ENCODE measurements around the gene PEX16. TPM values are rescaled to one million over a fixed set of nuclear protein-coding genes. Genes with fewer than 3 reads are reported as not detected.
"Not testable (repeated sequence)": the region's sequence is repeated elsewhere in the genome, so short reads cannot be mapped to it uniquely, and the experiment has no call there.

PEX16 gene
- total RNA-seq, 1 donor from 2014 or later, result 37.4 TPM

DNA sequence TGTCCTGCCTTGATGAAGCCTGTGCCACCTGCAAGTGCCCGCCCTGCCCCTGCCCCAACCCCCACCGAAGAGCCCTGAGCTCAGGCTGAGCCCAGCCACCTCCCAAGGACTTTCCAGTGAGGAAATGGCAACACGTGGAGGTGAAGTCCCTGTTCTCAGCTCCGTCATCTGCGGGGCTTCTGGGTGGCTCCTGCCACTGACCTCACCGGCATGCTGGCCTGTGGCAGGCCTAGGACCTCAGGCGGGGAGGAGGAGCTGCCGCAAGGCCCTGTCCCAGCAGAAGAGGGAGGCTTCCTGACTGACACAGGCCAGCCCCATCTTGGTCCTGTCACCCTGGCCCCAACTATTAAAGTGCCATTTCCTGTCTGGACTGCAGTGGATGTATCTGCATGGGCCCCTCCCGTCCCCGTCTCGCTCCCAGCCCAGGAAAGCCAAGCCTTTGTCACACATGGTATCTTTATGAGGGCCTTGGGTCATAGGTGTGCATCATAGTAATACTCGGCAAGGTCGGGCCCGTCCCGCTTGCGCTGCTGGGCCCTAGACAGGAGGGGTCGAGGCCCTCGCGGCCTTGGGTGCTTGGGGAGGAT lies 11.5 kb downstream of the PEX16 start:
- Histone ChIP-seq H3K4me3 (ENCODE audit: low read depth, low read length) (no peak overlapping the region), H3K27me3 (ENCODE audit: control insufficient read depth, insufficient read depth, low read length) (no peaks in the 10 kb centered on the region), H3K36me3 (ENCODE audit: control insufficient read depth, insufficient read depth, low read length) (no peaks in the 10 kb centered on the region)
- no peak for TF ChIP-seq CTCF (IDR thresholded peaks at IDR 0.05; ENCODE audit: insufficient read depth, low read length, poor library complexity, severe bottlenecking)
- DNase-seq (ENCODE audit: low read depth), result no peak

GRCh38 chr11:45905576-45905975 lies 12.1 kb downstream of the PEX16 start:
- DNase-seq (ENCODE audit: low read depth), result not testable (repeated sequence)

GRCh38 chr11:45905095-45905494 lies 12.6 kb downstream of the PEX16 start:
- Histone ChIP-seq H3K36me3 (ENCODE audit: control insufficient read depth, insufficient read depth, low read length) (no peaks in the 10 kb centered on the region), H3K27me3 (ENCODE audit: control insufficient read depth, insufficient read depth, low read length) (peaks cover 4% of the 10 kb centered on the region), H3K4me3 (ENCODE audit: low read depth, low read length) (no peak overlapping the region)
- TF ChIP-seq CTCF (IDR thresholded peaks at IDR 0.05; ENCODE audit: insufficient read depth, low read length, poor library complexity, severe bottlenecking), result no peak
- no peak for DNase-seq (ENCODE audit: low read depth)

More at GRCh38 chr11:45905576-45905975, 12.1 kb downstream of the PEX16 start:
- H3K36me3 ChIP-seq (ENCODE audit: control insufficient read depth, insufficient read depth, low read length); H3K27me3 ChIP-seq (ENCODE audit: control insufficient read depth, insufficient read depth, low read length); H3K4me3 ChIP-seq (ENCODE audit: low read depth, low read length): not testable (repeated sequence)

GRCh38 chr11:45904309-45904915 lies 13.3 kb downstream of the PEX16 start:
- no peak for DNase-seq (ENCODE audit: low read depth)
- peaks cover 4% of the 10 kb centered on the region for H3K27me3 ChIP-seq (ENCODE audit: control insufficient read depth, insufficient read depth, low read length)
- no peak overlapping the region for H3K4me3 ChIP-seq (ENCODE audit: low read depth, low read length)
- no peak for TF ChIP-seq CTCF (IDR thresholded peaks at IDR 0.05; ENCODE audit: insufficient read depth, low read length, poor library complexity, severe bottlenecking)
- no peaks in the 10 kb centered on the region for H3K36me3 ChIP-seq (ENCODE audit: control insufficient read depth, insufficient read depth, low read length)

- no peak for TF ChIP-seq CTCF (IDR thresholded peaks at IDR 0.05; ENCODE audit: insufficient read depth, low read length, poor library complexity, severe bottlenecking)
- DNase-seq (ENCODE audit: low read depth), result no peak
- H3K4me3 ChIP-seq (ENCODE audit: low read depth, low read length), result no peak overlapping the region
- peaks cover 8% of the 10 kb centered on the region for H3K27me3 ChIP-seq (ENCODE audit: control insufficient read depth, insufficient read depth, low read length)
- no peaks in the 10 kb centered on the region for H3K36me3 ChIP-seq (ENCODE audit: control insufficient read depth, insufficient read depth, low read length)
Measured at GRCh38 chr11:45902452-45903380, 15.0 kb downstream of the PEX16 start.

DNA sequence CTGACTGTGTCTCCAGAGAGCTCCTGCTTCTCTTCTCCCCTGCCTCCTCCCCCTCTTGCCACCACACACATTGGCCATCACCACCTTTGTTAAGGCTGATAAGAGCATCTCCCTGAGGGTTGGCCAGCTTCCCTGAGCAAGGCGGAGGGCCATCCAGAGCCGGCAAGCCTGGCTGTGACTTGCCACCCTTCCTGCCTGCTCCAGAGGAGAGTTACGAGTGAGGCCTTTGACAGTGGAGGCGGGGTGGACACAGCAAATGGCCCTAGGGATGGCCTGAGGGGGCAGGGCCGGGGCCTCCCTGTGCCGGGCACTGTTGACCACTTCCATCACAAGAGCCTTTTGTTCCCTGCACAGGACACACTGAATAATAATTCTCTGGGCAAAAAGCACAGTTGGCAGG lies 16.1 kb downstream of the PEX16 start:
- no peak for DNase-seq (ENCODE audit: low read depth)
- Histone ChIP-seq H3K27me3 (ENCODE audit: control insufficient read depth, insufficient read depth, low read length) (peaks cover 18% of the 10 kb centered on the region), H3K4me3 (ENCODE audit: low read depth, low read length) (no peak overlapping the region), H3K36me3 (ENCODE audit: control insufficient read depth, insufficient read depth, low read length) (no peaks in the 10 kb centered on the region)
- TF ChIP-seq CTCF (IDR thresholded peaks at IDR 0.05; ENCODE audit: insufficient read depth, low read length, poor library complexity, severe bottlenecking), result no peak

All from kidney epithelial cell (primary cell).